ENCODE results near the gene SARS1. TPM values are rescaled to one million over a fixed set of nuclear protein-coding genes. Genes with fewer than 3 reads are reported as not detected.

Gene SARS1
- total and polyA plus RNA-seq, 2 of the 13 experiments (the other 11 are each of a cell fraction or from before 2014, with no cell fraction given): 103 to 134 TPM

- TF ChIP-seq, protein P1, sequence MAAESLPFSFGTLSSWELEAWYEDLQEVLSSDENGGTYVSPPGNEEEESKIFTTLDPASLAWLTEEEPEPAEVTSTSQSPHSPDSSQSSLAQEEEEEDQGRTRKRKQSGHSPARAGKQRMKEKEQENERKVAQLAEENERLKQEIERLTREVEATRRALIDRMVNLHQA (CRISPR knock-in tag; IDR thresholded peaks at IDR 0.05): no peak
- TF ChIP-seq NCOA5 (CRISPR knock-in tag; IDR thresholded peaks at IDR 0.05) (no peak), RARG (CRISPR knock-in tag; IDR thresholded peaks at IDR 0.05; ENCODE audit: low read depth) (no peak), ERF (CRISPR knock-in tag; IDR thresholded peaks at IDR 0.05) (no peak), TARDBP (CRISPR knock-in tag; IDR thresholded peaks at IDR 0.05) (0 out of 2 replicates have a peak, but pooled peaks have one; percentile 24), HOXA5 (CRISPR knock-in tag; IDR thresholded peaks at IDR 0.05) (no peak), ZNF775 (CRISPR knock-in tag; IDR thresholded peaks at IDR 0.05; ENCODE audit: borderline replicate concordance) (no peak), XBP1 (CRISPR knock-in tag; IDR thresholded peaks at IDR 0.05) (no peak), ZNF136 (CRISPR knock-in tag; IDR thresholded peaks at IDR 0.05; ENCODE audit: low read depth) (no peak), CREM (IDR thresholded peaks at IDR 0.05) (no peak), CREM (CRISPR knock-in tag; IDR thresholded peaks at IDR 0.05) (no peak), ZNF282 (IDR thresholded peaks at IDR 0.05; ENCODE audit: partially characterized antibody) (no peak), ZNF235 (CRISPR knock-in tag; IDR thresholded peaks at IDR 0.05; ENCODE audit: borderline replicate concordance) (no peak), RBM22 (optimal IDR thresholded peaks at IDR 0.05; ENCODE audit: low read length) (peak; percentile 45), SIX4 (CRISPR knock-in tag; IDR thresholded peaks at IDR 0.05) (no peak), ZC3H13 (CRISPR knock-in tag; IDR thresholded peaks at IDR 0.05) (0 out of 2 replicates have a peak, but pooled peaks have one; percentile 21), MAF1 (CRISPR knock-in tag; IDR thresholded peaks at IDR 0.05; ENCODE audit: borderline replicate concordance) (no peak), RFXANK (CRISPR knock-in tag; IDR thresholded peaks at IDR 0.05) (no peak), ZNF34 (CRISPR knock-in tag; IDR thresholded peaks at IDR 0.05; ENCODE audit: borderline replicate concordance) (no peak), HMG20B (CRISPR knock-in tag; conservative IDR thresholded peaks at IDR 0.05) (no peak), HBP1 (CRISPR knock-in tag; IDR thresholded peaks at IDR 0.05; ENCODE audit: low read depth) (no peak), HNRNPL (IDR thresholded peaks at IDR 0.05; ENCODE audit: low read depth, low read length) (no peak), RBAK (CRISPR knock-in tag; IDR thresholded peaks at IDR 0.05) (no peak), NKX3-1 (CRISPR knock-in tag; IDR thresholded peaks at IDR 0.05) (no peak), HDAC2 (CRISPR knock-in tag; IDR thresholded peaks at IDR 0.05) (no peak), POLR2G (IDR thresholded peaks at IDR 0.05; ENCODE audit: low read depth, low read length) (peak; percentile 66)
- TF ChIP-seq, protein P2, sequence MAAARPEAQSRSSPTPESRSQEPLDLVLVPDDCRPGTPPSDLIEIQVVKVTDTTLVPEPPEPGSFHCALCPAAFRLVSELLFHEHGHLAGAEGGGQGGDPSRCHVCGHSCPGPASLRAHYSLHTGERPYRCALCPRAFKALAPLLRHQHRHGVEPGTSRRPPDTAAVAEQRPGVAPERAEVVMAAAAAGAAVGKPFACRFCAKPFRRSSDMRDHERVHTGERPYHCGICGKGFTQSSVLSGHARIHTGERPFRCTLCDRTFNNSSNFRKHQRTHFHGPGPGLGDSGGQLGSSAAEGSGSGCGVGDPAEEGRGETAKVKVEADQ (CRISPR knock-in tag; IDR thresholded peaks at IDR 0.05; ENCODE audit: borderline replicate concordance): no peak
- TF ChIP-seq, protein P3, sequence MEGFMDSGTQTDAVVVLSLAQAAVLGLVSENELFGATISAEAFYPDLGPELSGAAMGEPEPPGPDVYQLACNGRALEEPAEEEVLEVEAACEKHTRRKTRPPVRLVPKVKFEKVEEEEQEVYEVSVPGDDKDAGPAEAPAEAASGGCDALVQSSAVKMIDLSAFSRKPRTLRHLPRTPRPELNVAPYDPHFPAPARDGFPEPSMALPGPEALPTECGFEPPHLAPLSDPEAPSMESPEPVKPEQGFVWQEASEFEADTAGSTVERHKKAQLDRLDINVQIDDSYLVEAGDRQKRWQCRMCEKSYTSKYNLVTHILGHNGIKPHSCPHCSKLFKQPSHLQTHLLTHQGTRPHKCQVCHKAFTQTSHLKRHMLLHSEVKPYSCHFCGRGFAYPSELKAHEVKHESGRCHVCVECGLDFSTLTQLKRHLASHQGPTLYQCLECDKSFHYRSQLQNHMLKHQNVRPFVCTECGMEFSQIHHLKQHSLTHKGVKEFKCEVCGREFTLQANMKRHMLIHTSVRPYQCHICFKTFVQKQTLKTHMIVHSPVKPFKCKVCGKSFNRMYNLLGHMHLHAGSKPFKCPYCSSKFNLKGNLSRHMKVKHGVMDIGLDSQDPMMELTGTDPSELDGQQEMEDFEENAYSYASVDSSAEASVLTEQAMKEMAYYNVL (CRISPR knock-in tag; IDR thresholded peaks at IDR 0.05; ENCODE audit: borderline replicate concordance): no peak
These were observed 26.7 kb downstream of the SARS1 start (continued) for GRCh38 chr1:109240158-109241152.

All from HepG2 (cell line).